SK-N-SH treated with all-trans-retinoic acid at 6 μM for 48 hours (cell line): ENCODE measurements around the gene ACOT7.

Experiments
- CREB5 ChIP-seq: fragments of 250-450 bp; sonication (Bioruptor Pico); IDR thresholded peaks from 2 replicates; pipeline ENCODE4 v1.5.1; 2020; ENCODE audit warnings: low read depth, mild to moderate bottlenecking, moderate library complexity
- CSDC2 ChIP-seq: fragments of 250-450 bp; sonication (Bioruptor Pico); IDR thresholded peaks from 2 replicates; pipeline ENCODE4 v1.5.0; 2020; ENCODE audit warnings: mild to moderate bottlenecking, moderate library complexity
- CSRNP3 ChIP-seq: fragments of 250-450 bp; sonication (Bioruptor Pico); IDR thresholded peaks from 2 replicates; pipeline ENCODE4 v1.5.1; 2021; ENCODE audit warnings: mild to moderate bottlenecking, moderate library complexity
- ZNF70 ChIP-seq: fragments of 450-650 bp; formaldehyde crosslinking; IDR thresholded peaks from 2 replicates; pipeline ENCODE4 v1.5.0; 2020; ENCODE audit warnings: mild to moderate bottlenecking, moderate library complexity

DNA sequence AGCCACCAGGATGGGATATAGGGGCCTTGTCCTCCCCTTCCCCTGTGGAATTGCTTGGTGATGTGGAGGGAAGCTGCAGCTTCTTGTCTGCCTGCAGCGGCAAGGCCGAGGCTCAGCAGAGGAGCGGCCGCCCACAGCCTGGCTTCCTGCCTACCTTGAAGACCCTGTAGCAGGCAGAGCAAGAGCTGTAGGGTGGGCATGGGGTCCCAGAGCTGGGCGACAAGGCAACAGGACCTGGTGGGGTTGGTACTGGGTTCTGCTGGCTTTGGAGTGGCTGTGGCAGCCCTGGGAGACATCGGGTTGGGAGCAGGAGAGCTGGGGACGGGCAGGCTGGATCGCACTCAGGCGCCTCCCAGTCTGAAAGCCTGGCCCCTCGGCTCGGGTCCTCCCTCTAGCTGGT, 126.9 kb downstream of the ACOT7 start:
- TF ChIP-seq CSRNP3 (CRISPR knock-in tag) (no peak), CREB5 (CRISPR knock-in tag) (no peak), CSDC2 (CRISPR knock-in tag) (no peak), ZNF70 (CRISPR knock-in tag) (no peak)
